ENCODE measurements around the gene PROZ.

The PROZ gene

GRCh38 chr13:113142876-113143275 is 15.6 kb upstream of the PROZ start:
- DNase-seq, result no peak

- no peak for DNase-seq
These were observed 14.8 kb upstream of the PROZ start for GRCh38 chr13:113143466-113144254.

- DNase-seq, result no peak
These were observed 14.2 kb upstream of the PROZ start for GRCh38 chr13:113144255-113144629.

DNA sequence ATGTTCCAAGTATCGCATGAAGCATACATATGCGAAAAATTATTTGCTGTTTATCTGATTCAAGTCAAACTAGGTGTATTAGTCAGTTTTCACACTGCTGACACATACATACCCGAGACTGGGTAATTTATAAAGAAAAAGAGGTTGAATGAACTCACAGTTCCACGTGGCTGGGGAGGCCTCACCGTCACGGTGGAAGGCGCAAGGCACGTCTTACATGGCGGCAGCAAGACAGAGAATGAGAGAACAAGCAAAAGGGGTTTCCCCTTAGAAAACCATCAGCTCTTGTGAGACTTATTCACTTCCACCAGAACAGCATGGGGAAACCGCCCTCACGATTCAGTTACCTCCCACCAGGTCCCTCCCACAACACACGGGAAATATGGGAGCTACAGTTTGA is 13.0 kb upstream of the PROZ start:
- no peak for DNase-seq

- DNase-seq, result no peak
These were observed 12.4 kb upstream of the PROZ start for GRCh38 chr13:113145911-113146598.

GRCh38 chr13:113146750-113147149 is 11.7 kb upstream of the PROZ start:
- DNase-seq, result no peak

- DNase-seq, result no peak
These were observed 11.2 kb upstream of the PROZ start for GRCh38 chr13:113147206-113147605.

- no peak for DNase-seq
These were observed 10.0 kb upstream of the PROZ start for GRCh38 chr13:113148407-113148806.

DNA sequence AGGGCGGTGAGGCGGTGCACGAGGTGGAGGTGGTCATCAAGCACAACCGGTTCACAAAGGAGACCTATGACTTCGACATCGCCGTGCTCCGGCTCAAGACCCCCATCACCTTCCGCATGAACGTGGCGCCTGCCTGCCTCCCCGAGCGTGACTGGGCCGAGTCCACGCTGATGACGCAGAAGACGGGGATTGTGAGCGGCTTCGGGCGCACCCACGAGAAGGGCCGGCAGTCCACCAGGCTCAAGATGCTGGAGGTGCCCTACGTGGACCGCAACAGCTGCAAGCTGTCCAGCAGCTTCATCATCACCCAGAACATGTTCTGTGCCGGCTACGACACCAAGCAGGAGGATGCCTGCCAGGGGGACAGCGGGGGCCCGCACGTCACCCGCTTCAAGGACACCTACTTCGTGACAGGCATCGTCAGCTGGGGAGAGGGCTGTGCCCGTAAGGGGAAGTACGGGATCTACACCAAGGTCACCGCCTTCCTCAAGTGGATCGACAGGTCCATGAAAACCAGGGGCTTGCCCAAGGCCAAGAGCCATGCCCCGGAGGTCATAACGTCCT is 9.4 kb upstream of the PROZ start:
- no peak for DNase-seq

GRCh38 chr13:113149711-113150549 is 8.5 kb upstream of the PROZ start:
- no peak for DNase-seq

DNA sequence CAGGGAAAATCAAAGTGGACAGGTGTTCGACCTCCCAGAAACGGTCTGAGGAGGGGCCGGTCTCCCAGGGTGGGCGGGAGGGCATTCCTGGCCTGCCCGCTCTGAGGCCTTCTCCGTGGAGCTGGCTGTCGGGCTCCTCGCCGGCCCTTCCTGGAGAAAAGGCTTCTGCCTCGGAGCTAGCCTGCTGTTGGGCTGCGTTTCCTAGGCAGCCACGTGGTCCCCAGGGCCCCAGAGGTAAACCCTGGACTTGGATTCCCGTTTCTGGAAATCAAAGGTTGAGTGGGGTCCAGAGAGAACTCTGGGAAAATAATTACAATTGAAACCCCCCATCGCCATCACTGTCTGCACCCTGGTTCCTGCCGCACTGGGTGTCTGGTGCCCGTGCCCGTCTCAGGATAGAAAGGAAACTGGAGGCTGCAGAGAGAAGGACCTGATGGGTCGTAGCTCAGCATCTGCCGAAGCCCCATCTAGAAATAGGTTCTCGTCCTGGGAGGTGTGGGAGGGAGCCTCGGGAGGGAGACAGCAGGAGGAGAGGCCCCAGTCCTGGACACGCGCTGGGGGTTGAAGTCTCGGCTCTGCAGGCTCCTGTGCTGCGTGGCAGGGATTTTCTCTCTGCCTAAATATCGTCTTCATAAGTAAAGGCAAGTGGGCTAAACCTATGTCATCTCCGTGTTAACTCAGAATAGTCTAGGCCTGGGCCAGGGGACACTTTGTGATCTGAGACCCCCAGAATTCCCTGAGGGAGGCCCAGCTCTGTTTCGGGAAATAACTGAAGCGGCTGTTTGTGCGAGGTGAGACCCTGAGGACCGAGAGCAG is 7.7 kb upstream of the PROZ start:
- DNase-seq, result no peak

DNA sequence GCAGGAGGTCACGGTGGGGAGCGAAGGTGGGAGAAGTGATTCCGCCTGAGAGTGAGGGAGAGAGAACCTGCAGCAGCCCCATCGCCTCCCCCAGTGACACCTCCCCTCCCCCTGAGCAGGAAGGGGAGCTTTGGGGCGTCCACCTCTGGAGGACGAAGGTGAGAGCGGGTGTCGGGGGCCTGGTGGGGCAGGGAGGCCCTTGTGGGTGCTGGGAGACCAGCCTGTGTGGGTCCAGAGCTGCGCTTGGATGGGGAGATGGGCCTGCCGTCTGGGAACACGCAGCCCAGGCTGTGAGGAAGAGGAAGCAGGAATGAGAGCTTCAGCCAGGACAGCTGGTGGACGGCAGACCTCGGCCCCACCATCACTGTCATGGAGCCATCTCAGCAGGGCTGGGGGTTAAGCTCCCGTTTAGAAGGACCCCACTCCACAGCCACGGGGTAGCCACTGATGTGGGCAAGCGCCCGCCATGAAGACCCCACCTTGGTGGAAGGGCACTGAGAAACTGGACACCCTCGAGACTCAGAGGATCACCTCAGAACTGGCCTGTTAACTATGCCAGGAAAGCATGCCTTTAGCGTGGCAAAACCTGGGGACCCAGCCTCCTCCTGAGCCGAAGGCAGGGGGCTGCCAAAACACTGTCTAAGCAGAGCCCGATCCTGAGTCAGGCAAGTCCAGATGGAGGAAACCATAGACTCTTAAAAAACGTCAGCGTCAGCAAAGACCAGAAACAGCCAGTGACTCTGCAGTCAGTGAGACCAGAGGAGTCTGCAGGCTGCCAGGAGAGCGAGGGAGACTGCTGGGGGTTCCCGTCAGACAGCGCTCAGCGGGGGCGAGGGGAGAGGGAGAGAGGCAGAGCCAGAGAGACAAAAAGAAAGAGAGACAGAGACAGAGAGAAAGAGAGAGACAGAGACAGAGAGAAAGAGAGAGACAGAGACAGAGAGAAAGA is 6.4 kb upstream of the PROZ start:
- DNase-seq, result no peak

GRCh38 chr13:113152691-113152983 is 5.8 kb upstream of the PROZ start:
- no peak for DNase-seq

- no peak for DNase-seq
These were observed 5.3 kb upstream of the PROZ start for GRCh38 chr13:113152984-113153809.

DNA sequence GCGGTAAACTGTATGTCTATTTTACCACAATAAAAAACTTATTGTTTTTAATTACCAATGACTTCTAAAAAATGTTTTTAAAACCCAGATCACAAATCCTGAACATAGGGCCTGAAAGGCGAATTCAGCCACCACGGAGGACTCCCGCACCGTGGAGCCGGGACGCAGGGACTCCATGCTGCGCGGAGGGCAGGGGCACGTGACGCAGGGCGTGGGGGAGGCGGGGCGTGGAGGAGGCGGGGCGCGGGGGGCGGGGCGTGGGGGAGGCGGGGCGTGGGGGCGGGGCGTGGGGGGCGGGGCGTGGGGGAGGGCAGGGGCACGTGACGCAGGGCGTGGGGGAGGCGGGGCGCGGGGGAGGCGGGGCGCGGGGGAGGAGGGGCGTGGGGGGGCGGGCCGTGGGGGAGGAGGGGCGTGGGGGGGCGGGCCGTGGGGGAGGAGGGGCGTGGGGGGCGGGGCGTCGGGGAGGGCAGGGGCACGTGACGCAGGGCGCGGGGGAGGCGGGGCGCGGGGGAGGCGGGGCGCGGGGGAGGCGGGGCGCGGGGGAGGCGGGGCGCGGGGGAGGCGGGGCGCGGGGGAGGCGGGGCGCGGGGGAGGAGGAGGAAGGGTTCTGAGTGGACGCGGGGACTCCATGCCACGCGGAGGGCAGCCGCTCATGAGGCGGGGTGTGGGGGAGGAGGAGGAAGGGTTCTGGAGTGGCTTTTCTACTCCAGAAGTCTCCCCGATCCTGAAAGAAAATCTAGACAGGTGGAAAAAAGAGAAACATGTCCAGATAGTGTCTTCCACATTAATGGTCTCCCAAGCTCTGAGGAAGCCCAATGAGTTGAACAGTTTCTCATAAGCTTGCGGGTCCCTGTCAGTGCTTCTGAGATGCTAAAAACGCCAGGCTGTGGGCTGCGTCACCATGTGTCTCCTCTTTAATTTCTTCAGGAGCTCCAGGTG is 4.4 kb upstream of the PROZ start:
- peak; percentile 15 for DNase-seq

- DNase-seq, result no peak
These were observed 3.2 kb upstream of the PROZ start for GRCh38 chr13:113155201-113155600.

DNA sequence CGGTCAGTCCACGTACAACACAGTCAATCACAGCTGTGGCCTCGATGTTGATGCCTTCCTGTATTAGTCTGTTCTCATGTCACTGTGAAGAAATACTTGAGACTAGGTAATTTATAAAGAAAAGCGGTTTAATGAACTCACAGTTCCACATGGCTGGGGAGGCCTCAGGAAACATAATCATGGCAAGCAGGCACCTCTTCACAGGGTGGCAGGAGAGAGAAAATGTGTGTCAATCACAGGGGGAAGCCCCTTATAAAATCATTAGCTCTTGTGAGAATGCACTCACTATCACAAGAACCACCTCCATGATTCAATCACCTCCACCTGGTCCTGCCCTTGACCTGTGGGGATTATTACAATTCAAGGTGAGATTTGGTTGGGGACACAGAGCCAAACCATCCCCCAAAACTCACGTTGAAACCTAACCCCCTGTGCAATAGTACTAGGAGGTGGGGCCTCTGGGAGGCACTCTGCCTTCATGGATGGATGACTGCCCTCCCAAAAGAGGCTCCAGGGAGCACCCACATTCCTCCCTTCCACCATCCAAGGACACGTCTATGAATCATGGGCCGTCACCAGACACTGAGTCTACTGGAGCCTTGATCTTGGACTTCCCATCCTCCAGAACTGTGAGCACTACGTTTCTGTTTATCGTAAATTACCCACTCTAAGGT is 2.3 kb upstream of the PROZ start:
- no peak for DNase-seq

DNA sequence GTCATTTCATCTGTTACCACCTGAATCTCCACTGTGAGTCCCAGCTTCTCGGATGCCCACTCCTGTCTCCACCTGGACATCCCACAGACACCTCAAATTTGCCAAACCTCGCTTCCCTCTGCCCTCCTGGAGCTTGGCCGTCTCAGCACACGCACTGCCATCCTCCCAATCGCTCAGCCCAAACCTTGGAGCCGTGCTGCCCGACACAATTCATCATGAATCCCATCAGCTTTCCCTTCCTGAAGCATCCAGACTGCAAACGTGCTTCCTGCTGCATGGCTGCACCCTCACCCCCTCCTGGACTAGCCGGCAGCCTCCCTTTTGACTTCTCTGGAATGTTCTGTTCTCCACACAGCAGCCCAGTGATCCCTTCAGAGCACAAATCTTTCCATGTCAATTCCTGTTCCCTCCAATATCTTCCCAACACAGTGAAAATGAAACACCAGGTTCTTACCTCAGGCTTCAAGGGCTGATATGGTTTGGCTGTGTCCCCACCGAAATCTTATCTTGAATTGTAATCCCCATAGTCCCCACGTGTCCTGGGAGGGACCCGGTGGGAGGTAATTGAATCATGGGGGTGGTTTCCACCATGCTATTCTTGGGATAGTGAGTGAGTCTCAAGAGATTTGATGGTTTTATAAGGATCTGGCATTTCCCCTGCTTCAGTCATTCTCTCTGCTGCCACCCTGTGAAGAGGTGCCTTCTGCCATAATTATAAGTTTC is 1.1 kb upstream of the PROZ start:
- DNase-seq, result no peak

All from DMS79 (cell line).